GM18873 (cell line): ENCODE results near the gene TADA2A.
"Not testable (repeated sequence)": the region's sequence is repeated elsewhere in the genome, so short reads cannot be mapped to it uniquely, and the experiment has no call there.

Source experiments
- ATAC-seq: cut with Tn5 transposase; IDR thresholded peaks from one replicate; pipeline ENCODE4 v1.9.1; 2021; ENCODE audit warnings: mild to moderate bottlenecking, moderate library complexity, moderate number of reproducible peaks; ENCODE audit not compliant: unreplicated experiment, low FRiP score

The TADA2A gene

DNA sequence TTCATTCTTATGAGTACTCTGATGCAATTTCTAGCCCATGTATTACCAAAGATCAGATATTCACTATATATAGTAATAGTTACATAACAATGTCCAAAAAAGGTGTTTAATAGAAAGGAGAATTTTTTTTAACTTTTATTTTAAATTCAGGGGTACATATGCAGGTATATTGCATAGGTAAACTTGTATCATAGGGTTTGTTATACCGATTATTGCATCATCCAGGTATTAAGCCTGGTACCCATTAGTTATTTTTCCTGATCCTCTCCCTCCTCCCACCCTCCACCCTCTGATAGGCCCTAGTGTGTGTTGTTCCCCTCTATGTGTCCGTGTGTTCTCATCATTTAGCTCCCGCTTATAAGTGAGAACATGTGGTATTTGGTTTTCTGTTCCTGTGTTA lies 51.1 kb downstream of the TADA2A start:
- ATAC-seq: not testable (repeated sequence)

DNA sequence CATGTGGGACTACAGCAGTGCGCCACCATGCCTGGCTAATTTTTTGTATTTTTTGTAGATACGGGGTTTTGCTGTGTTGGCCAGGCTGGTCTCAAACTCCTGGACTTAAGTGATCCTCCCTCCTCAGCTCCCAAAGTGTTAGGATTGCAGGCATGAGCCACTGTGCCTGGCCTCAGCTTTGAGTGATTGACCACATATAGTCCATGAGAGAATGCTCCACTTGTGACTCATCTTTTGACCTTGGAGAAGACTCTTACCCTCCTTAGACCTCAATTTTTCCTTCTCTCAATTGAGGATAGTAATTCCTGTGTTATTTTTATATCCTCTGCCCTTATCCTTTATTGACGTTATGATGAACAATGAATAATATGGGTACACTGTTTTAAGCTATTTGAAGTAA lies 52.1 kb downstream of the TADA2A start:
- ATAC-seq: no peak

DNA sequence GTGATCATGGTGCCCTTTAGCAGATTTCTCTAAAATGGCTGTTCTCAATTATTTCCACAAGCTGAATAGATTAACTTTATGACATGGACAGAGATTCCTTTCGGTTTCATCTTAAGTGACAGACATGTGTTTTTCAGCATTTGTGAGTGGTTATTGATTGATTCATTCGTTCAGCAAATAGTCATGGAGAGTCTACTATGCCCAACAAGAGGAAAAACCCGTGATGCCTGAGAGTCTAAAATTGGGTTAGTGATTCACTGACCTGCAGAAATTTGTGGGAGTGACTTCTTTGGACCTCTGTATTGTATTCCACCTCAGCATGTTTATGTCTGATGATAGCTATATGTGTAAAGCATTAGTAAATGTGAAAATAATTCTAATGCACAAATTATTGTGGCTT lies 55.0 kb downstream of the TADA2A start:
- no peak for ATAC-seq

DNA sequence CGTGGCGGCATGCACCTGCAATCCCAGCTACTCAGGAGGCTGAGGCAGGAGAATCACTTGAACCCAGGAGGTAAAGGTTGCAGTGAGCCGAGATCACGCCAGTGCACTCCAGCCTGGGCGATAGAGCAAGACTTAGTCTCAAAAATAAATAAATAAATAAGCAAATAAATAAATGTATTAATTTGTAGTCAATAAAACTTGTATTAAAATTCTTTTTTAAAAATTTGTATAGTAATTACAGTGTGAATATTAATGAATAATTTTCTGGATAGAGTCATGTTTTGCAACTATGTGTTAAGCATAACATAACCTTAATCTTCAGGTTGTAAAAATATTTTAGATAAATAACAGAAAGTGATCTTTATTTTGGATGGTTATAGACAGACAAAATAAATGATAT lies 55.8 kb downstream of the TADA2A start:
- ATAC-seq: no peak

DNA sequence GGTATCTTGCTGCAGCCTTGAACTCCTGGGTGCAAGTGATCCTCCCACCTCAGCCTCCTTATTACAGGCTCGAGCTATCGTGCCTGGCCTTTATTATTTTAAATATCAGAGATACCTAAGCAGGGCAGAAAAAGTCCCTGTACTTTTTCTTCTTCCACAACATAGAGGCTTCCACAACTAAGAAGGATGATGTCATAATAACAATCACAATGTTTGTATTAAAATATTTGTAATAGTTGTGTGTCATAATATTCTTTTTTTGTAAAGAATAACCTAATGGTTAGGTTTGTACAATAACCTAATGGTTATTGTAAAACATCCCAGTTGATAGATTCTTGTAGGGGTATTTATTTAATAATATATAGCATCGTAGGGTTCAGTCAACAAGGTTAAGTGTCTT lies 56.4 kb downstream of the TADA2A start:
- no peak for ATAC-seq

DNA sequence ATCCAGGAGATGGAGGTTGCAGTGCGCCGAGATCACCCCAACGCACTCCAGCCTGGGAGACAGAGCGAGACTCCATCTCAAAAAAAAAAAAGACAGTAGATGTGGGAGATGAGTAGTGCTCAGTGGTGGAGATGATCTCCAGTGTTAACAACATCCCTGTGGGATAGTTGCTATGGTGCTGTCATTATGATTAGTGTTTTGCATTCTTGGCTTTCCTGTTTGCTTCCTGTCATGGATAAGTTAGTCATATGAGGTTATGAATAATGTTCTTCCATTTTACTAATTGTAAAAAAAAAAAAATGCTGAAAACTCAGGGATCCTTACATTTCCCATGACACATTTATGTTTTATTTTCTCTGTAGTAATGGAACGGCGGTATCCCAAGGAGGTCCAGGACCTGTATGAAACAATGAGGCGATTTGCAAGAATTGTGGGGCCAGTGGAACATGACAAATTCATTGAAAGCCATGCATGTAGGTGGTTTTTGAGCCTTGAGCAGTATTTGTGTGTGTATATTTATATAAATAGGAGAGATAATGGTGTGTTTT lies 58.5 kb downstream of the TADA2A start:
- no peak for ATAC-seq

DNA sequence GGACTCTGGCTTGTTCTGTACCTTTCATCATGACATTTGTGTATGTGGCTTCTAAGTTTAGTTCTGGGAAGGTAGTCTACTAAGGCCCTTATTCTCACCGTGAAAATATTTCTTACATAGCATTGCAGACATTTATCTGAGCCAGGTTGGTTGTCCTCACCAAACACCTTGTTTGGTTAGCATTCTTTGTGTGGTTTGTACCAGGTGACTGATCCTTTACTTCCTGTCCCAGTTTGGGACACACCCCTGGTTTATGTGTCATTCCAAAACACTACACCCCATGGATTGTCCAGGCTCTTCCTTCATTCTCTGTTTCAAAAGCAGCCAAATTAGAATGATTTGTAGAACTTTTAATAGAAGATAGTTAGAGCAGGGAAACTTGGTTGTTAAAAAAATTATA lies 59.8 kb downstream of the TADA2A start:
- no peak for ATAC-seq

DNA sequence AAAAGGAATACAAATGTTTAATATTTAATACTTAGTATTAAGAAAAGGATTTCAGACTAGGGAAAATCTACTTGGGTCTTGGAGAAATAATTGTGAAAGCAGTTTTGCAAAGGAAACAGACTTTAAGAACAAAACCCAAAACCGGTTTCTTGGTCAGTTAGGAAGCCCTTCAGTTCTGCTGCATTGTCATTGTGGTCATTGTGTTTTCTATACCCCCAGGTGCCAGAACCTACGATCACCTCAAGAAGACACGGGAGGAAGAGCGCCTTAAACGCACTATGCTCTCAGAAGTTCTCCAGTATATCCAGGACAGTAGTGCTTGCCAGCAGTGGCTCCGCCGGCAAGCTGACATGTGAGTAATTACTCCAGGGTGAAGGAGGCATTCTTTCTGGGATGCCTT lies 63.5 kb downstream of the TADA2A start:
- no peak for ATAC-seq

DNA sequence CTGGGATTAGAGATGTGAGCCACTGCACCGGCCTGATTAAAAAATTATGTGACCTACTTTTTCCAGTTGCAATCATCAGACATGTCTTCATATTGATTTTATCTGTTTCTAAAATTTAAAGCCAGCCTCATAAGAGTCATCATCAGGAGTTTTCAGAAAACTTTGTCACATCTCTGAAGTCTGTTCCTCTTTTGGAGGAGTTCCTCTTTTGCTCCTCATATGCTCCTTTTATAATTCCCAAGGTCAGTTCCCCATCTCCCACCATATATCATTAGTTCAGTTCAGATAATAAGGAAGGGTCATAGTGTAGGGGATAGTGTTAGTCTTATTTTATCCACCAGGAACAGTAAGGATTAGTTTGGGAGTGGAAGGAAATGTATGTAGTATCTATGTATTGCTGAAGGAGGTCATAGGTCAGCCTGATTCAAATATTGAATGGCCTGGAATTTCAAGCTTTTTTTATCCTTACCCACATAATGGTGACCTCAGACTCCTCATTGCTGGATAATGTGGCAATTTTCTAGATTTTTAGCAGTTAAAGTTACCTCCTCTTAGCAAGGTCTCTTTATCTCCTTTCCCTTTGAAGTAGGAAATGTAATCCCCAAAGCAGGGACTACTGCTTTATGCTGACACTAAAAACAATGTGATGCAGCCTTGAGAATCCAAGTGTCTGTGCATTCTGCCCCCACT lies 69.2 kb downstream of the TADA2A start:
- no peak for ATAC-seq

DNA sequence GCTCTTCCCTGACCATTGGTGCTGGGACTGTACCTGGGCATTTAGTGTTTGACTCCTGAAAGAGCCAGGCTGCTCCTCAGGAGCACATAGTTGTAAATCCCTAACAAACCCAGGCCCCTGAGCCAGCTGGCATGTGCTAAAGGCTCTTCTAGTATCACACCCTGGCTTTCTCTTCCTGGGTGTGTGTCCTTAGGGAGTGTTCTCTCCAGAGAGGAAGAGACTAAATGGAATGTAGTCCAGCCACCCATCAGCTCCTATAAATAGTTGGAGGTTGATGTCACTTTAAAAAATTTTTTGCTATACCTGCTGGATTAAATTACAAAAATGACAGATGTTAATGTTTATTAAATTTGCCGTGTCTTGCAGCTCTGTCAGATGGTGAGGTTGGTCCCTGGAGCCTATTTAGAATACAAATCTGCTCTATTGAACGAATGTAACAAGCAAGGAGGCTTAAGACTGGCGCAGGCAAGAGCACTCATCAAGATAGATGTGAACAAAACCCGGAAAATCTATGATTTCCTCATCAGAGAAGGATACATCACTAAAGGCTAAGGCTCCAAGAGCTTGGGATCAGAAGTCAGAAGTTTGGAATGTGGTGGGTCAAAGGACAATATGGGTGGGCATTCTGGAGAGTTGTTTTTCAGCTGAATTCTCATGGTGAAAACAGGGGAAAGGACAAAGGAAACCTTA lies 69.9 kb downstream of the TADA2A start:
- ATAC-seq: no peak

DNA sequence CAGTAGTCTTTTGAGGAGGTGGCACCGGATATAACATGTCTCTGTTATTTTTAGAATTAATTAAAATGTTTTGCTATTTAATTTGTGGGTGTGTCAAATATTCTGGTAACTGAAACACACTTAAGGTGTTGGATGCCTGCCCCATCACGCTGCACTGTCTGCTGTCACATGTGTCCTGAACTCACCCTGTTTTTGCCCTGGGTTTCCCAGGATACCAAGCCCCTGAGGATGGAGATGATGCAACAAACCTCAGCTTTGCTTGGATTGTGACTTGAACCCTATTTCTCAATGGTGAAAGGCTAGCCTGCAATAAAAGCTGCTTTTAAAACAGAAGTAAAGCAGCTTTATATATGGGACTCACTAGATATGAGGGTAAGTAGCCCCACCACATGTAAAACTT lies 71.5 kb downstream of the TADA2A start:
- ATAC-seq: no peak

DNA sequence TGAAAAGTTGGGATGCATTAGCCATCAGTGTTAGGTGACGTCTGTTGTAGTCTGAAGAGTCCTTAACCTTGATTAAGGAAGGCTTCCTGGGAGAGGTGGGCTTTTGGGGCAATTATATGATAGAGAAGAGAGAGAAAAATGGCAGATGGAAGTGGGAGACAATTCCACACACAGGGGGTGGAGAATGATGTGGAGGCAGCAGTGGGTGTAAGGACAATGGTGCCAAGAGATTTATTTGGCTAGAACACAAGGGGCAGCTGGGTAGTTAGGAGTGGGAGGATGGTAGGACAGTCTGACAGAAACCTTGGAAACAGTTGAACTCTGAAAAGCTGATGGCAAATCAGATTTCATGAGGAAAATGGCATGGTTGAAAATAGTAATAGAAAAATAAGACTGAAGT lies 72.3 kb downstream of the TADA2A start:
- ATAC-seq: no peak

DNA sequence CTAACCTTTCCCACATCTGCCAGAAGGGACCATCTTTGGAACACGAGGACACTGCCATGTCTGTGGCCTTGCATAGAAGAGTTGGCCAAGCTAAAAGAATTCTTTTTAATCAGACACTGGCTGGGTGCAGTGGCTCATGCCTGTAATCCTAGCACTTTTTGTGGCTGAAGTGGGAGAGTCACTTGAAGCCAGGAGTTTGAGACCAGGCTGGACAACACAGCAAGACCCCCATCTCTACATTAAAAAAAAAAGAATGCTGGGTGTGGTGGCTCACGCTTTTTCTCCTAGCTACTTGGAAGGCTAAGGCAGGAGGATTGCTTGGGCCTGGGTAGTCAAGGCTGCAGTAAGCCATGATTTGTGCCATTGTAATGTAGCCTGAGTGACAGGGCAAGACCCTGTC lies 73.7 kb downstream of the TADA2A start:
- ATAC-seq: no peak

DNA sequence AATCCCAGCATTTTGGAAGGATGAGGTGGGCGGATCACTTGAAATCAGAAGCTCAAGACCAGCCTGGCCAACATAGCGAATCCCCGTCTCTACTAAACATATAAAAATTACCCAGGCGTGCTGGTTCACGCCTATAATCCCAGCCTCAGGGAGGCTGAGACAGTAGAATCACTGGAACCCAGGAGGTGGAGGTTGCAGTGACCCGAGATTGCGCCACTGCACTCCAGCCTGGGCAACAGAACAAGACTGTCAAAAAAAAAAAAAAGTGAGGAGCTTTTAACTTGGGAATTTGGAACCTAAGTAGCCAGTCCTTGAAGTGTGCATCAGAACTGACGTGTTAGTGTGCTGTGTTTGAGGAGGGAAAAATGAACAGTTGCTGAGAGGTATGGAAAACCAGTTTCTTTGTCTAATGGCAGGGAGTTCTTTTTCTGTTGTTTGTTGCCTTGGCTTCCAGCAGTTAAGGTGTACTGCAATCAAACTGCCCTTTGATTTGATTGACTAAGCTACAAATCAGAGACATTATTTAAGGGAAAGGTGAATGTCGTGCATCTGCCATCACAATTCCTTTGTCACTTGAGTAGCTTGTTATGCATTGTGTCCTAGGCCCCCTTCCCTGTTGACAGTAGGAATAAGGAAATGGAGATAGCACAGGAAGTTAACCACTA lies 74.4 kb downstream of the TADA2A start:
- ATAC-seq: no peak

DNA sequence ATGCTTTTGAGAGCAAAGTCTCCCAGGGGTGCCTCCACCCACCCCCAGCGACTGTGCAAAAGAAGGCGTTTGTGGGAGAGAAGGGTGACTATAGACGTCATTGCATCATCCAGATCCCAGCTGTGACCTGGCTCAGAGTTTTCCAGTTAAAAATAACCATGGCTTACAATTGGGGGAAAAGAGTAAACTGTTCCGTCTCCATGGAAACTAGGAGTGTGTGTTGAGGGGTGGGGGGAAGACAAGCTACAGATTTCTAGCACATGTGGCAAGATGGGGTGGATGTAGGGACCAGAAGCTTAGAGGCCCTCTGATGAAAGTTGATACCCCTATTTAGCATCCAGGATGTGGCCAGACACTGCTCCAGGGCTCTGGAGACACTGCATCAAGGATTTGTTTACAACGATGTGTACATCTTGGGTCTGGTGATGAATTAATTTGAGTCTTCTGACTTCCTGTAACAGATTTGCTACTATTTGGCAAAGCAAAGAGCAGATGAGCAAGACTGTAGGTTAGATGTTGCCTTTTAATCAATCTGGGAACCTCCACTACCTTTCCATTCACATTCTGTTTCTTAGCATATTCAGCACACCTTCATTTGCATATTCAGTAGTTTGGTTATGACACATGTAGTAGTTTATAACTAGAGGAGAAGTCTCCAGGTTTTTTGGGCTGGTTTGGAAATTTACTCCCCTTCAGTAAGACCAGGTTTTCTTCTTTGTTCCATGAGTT lies 76.8 kb downstream of the TADA2A start:
- ATAC-seq: no peak

DNA sequence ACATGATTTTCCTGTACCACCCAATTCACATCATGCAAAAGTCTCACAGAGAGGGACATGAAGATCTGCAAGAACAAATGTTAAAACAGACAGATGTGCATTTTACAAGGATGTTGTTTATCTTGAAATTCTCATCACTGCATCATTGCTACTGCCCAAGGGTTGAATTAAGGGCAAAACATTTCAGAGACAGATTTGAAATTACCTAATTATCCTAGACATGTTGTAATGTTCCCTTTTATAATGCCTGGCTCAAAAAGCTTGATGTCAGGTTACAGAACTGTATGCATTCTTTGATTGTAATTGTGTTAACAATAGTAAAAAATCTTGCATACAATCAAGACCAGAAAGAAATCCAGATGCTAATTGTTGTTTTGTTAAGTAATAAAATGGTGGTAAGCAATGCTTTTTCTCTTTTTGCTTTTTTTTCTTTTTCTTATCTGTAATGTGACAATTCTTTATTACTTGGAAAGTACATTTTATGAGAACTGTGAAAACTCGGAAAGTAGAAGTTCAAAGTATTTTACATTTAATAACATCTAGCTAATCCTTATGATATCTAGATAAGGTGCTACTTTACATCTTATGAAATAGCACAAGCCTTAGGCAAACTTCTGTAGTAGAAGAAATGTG lies 79.4 kb downstream of the TADA2A start:
- ATAC-seq: no peak

DNA sequence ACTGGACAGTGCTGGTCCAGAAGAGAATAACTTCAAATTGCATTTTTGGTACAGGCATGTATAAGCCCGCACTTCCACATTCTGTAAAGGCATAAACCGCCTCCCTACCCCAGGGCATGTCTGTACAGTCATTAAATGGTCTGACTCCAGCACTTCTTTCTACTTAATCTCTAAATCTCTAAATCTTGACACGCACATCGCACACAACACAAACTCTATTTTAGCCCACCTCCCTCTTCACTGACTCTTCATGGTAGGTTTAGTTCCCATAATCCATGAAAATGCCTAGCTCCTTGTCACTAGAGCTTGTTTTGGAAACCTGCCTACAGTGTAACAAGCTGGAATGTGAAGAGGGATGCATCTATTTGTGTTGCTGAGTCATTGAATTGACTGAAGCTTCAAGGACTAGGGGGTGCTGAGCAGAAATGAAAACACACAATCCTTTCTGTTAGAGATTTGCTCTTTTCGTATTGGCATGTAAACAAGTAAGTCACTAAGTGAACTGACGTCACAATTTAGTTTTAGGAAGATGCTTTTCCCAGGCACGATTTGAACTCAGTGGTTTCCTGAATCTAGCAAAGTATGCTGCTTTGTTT lies 81.4 kb downstream of the TADA2A start:
- ATAC-seq: no peak

DNA sequence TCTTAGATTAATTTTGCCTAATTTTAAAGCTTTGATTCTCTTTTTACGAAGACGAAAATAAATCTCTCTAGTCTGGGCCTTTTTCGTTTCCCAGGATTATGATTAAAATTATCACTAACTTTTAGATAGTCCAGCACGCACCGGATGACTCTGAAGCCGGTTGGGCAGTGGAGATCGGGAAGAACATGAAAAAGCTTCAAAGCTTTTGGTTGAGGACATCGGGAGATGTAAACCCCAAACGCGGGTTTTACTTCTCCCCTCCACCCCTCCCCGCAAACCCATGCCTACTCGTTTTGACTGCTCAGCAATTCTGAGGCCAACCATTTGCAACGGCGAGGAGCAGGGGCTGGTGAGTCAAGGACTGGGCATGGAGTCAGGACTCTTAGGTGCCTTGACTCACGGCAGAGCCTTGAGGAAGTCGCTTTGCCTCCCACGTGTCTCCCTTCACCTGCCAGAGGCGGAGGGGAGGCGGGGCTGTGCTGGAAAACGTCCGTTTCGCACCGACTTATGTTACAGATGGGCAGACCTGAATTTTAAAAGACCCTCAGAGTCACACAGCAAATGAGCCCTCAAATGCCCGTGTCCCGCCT lies 82.0 kb downstream of the TADA2A start:
- no peak for ATAC-seq

DNA sequence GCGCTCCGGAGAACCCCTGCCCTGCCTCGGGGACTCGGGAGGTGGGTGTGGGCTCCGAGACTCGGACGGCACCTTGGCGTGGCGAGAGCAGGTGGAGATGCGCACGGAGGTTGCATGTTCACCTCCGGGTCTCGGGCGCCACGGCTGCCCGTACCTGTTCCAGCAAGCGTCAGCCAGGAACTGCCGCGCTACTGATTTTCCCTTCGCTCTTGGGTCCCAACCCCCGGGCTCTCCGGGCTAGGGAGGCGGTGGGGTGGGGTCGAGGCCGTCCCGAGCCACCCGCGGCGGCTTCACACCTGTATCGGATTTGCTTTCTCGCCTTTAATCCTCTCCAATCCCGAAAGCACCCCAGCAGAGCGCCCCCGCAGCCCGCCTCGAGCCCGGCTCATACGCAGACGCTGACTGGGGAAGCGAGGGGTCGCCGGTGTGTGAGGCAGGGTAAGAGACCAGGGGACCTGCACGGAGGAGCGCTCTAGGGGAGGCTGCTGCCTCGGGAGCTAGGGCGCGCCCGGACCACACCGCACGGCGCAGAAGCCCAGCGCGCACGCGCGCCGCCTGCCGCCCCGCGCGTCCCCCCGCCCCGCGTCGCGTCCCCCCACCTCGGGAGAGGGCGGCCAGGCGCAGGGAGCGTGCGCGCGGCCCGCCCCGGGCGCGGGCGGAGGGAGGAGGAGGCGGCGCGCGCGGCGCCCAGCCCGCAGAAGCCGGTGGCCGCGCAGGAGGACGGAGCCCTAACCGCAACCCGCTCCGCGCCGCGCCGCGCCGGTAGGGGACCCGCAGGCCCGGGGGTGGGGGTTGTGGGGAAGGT lies 82.7 kb downstream of the TADA2A start, which contains the start of gene DUSP14:
Gene DUSP14, plus strand, starts transcription at position 695 of the 805 bp plus-strand sequence. CDS start 22,382 bp downstream, outside the sequence.
- ATAC-seq: no peak
